Activated naive CD4-positive, alpha-beta T cell treated with anti-CD3 and anti-CD28 coated beads, Interleukin-2, amount 10 ng/mL, durations not matched to agents 7 days and 5 days (primary cell): ENCODE results near the gene NECAB2.

Source experiments
- CTCF ChIA-PET: fragments of 350-600 bp; sonication (Branson Sonifier 250); formaldehyde crosslinking; loops from one replicate; lab custom pipeline; 2021; ENCODE audit warnings: antibody characterized with exemption; lab: Charles Lee
- DNase-seq: peaks from one replicate; pipeline ENCODE4 v3.0.0-alpha.2; 2020
- H3K27ac Mint-ChIP-seq: one replicate; pipeline ENCODE4 v1.8.0; 2021; ENCODE audit warnings: mild to moderate bottlenecking, moderate library complexity, mixed read lengths
- H3K27me3 Mint-ChIP-seq: one replicate; pipeline ENCODE4 v1.8.0; 2021; ENCODE audit warnings: mild to moderate bottlenecking, mixed read lengths
- H3K36me3 Mint-ChIP-seq: one replicate; pipeline ENCODE4 v1.8.0; 2021; ENCODE audit warnings: mixed read lengths
- H3K4me1 Mint-ChIP-seq: one replicate; pipeline ENCODE4 v1.8.0; 2021; ENCODE audit warnings: mixed read lengths
- H3K4me3 Mint-ChIP-seq: one replicate; pipeline ENCODE4 v1.8.0; 2021; ENCODE audit warnings: mild to moderate bottlenecking, moderate library complexity, mixed read lengths
- H3K9me3 Mint-ChIP-seq: one replicate; pipeline ENCODE4 v1.8.0; 2021; ENCODE audit warnings: mixed read lengths

Gene NECAB2

DNA sequence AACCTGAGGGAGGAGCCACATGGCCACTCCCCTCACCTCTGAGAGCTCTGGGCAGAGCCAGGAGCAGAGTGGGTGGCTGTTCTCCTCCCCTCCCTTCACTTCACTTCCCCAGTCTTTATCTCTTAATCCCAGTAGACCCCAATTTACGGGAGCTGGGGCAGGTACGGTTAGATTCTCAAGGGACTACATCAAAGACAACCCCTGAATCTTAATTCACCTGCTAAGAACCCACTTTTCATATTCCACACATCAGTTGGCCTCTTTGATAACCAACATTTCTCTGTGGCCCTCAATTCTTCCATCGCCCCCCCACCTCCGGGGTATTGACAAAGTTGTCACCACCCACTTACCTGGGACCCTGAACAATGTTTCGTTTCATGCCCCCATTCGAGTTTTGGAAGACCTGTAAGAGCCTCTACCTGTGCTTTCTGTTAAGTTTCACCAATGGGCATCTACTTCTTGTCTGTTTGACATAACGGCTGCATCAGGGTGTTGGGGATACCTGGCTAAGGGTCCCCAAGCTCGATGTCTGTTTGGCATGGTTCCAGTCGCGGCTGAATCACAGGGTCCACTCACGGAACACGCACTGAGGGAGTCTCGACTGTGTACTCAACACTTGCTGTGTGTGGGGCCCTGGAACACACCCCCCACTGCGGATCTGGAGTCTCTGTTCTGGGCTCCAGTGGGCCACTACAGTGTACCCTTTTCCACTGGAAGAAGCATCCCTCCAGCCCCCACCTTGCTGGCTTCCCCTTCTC is 46.7 kb downstream of the NECAB2 start:
- no peak overlapping the region for H3K4me3 Mint-ChIP-seq
- no peaks in the 10 kb centered on the region for H3K36me3 Mint-ChIP-seq
- H3K27me3 Mint-ChIP-seq = peaks cover 18% of the 10 kb centered on the region
- no peak for DNase-seq
- peaks cover 5% of the 10 kb centered on the region for H3K9me3 Mint-ChIP-seq
- H3K27ac Mint-ChIP-seq = no peak overlapping the region
- CTCF ChIA-PET = interaction anchor here (0.8 kb wide), 1 partner anchor 161 kb away, joined by 3 read pairs; no protein-coding TSS in a partner anchor
- H3K4me1 Mint-ChIP-seq = peaks cover 12% of the 10 kb centered on the region

- Mint-ChIP-seq H3K27me3 (peaks cover 24% of the 10 kb centered on the region), H3K36me3 (no peaks in the 10 kb centered on the region), H3K27ac (no peak overlapping the region), H3K4me3 (no peak overlapping the region), H3K4me1 (peaks cover 12% of the 10 kb centered on the region), H3K9me3 (peaks cover 5% of the 10 kb centered on the region)
- CTCF ChIA-PET = interaction anchor here (0.7 kb wide), 1 partner anchor 171 kb away, joined by 3 read pairs; the partner anchor contains the start of gene TAF1C
- no peak for DNase-seq
Observed at GRCh38 chr16:84015399-84015798, 47.4 kb downstream of the NECAB2 start.

GRCh38 chr16:84016477-84016876 is 48.4 kb downstream of the NECAB2 start:
- DNase-seq = no peak
- peaks cover 25% of the 10 kb centered on the region for H3K27me3 Mint-ChIP-seq
- H3K4me1 Mint-ChIP-seq = peaks cover 12% of the 10 kb centered on the region
- no peaks in the 10 kb centered on the region for H3K36me3 Mint-ChIP-seq
- H3K27ac Mint-ChIP-seq = no peak overlapping the region
- CTCF ChIA-PET = no interaction called here
- no peak overlapping the region for H3K4me3 Mint-ChIP-seq
- peaks cover 9% of the 10 kb centered on the region for H3K9me3 Mint-ChIP-seq

GRCh38 chr16:84018710-84019109 is 50.7 kb downstream of the NECAB2 start:
- Mint-ChIP-seq H3K9me3 (peaks cover 13% of the 10 kb centered on the region), H3K4me1 (peaks cover 12% of the 10 kb centered on the region), H3K27me3 (peaks cover 33% of the 10 kb centered on the region), H3K27ac (no peak overlapping the region), H3K36me3 (no peaks in the 10 kb centered on the region), H3K4me3 (no peak overlapping the region)
- DNase-seq = no peak
- CTCF ChIA-PET = no interaction called here

- no peak for DNase-seq
- Mint-ChIP-seq H3K27me3 (peaks cover 30% of the 10 kb centered on the region), H3K36me3 (no peaks in the 10 kb centered on the region), H3K27ac (no peak overlapping the region), H3K4me3 (no peak overlapping the region), H3K9me3 (peaks cover 13% of the 10 kb centered on the region), H3K4me1 (no peaks in the 10 kb centered on the region)
- CTCF ChIA-PET = no interaction called here
Observed at GRCh38 chr16:84020353-84020752, 52.3 kb downstream of the NECAB2 start.

- H3K27me3 Mint-ChIP-seq = peaks cover 30% of the 10 kb centered on the region
- H3K36me3 Mint-ChIP-seq = no peaks in the 10 kb centered on the region
- CTCF ChIA-PET = no interaction called here
- no peaks in the 10 kb centered on the region for H3K4me1 Mint-ChIP-seq
- H3K27ac Mint-ChIP-seq = no peak overlapping the region
- H3K9me3 Mint-ChIP-seq = peaks cover 13% of the 10 kb centered on the region
- no peak for DNase-seq
- no peak overlapping the region for H3K4me3 Mint-ChIP-seq
Observed at GRCh38 chr16:84021488-84021887, 53.4 kb downstream of the NECAB2 start.

DNA sequence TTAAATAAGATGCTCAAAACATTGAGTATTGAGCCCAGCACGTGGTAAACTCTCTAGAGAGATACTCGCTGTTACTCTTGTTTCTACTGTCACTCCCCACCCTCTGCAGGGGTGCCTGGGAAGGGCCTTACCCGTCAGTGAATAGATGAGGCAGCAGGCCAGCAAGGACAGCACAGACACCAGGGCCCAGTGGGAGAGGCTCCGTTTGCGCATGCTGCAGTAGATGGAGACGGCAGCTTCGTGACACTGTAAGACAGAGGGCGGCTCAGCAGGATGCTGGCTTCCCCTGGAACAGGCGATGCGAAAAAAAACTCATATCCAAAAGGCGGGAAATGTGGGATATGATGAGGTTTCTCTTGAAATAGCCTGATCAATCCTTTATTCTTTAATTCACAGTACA is 54.6 kb downstream of the NECAB2 start:
- no peaks in the 10 kb centered on the region for H3K36me3 Mint-ChIP-seq
- H3K4me1 Mint-ChIP-seq = no peaks in the 10 kb centered on the region
- DNase-seq = no peak
- H3K4me3 Mint-ChIP-seq = no peak overlapping the region
- H3K27me3 Mint-ChIP-seq = peaks cover 27% of the 10 kb centered on the region
- CTCF ChIA-PET = no interaction called here
- H3K9me3 Mint-ChIP-seq = peaks cover 13% of the 10 kb centered on the region
- no peak overlapping the region for H3K27ac Mint-ChIP-seq

DNA sequence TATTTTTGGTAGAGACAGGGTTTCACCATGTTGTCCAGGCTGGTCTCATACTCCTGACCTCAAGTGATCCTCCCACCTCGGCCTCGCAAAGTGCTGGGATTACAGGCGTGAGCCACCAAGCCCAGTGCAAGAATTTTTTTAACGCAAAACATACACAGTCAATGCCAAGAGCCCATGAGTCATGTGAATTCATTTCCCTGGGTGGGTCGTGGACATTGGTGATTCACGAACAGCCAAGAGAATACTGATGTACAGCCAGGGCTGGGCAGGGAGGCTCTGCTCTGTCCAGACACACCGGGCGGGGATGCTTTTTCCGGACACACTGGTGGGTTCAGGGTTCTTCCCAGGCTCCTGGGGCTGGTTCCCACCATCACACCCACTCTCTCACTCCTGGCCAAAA is 56.8 kb downstream of the NECAB2 start:
- Mint-ChIP-seq H3K4me1 (peaks cover 7% of the 10 kb centered on the region), H3K27me3 (peaks cover 42% of the 10 kb centered on the region), H3K27ac (no peak overlapping the region), H3K9me3 (peaks cover 7% of the 10 kb centered on the region), H3K4me3 (no peak overlapping the region), H3K36me3 (no peaks in the 10 kb centered on the region)
- DNase-seq = no peak
- CTCF ChIA-PET = interaction anchor here (1.0 kb wide), 1 partner anchor 11 kb away, joined by 3 read pairs; no protein-coding TSS in a partner anchor

- H3K4me1 Mint-ChIP-seq = peaks cover 14% of the 10 kb centered on the region
- H3K9me3 Mint-ChIP-seq = peaks cover 3% of the 10 kb centered on the region
- H3K27ac Mint-ChIP-seq = no peak overlapping the region
- no peak overlapping the region for H3K4me3 Mint-ChIP-seq
- H3K36me3 Mint-ChIP-seq = no peaks in the 10 kb centered on the region
- peaks cover 47% of the 10 kb centered on the region for H3K27me3 Mint-ChIP-seq
- no peak for DNase-seq
- CTCF ChIA-PET = no interaction called here
Observed at GRCh38 chr16:84026606-84027005, 58.6 kb downstream of the NECAB2 start.

GRCh38 chr16:84027625-84028024 is 59.6 kb downstream of the NECAB2 start:
- Mint-ChIP-seq H3K4me3 (no peak overlapping the region), H3K27me3 (peaks cover 40% of the 10 kb centered on the region), H3K9me3 (no peaks in the 10 kb centered on the region), H3K27ac (no peak overlapping the region), H3K4me1 (peaks cover 14% of the 10 kb centered on the region), H3K36me3 (no peaks in the 10 kb centered on the region)
- DNase-seq = no peak
- CTCF ChIA-PET = no interaction called here

- Mint-ChIP-seq H3K36me3 (no peaks in the 10 kb centered on the region), H3K27me3 (peaks cover 40% of the 10 kb centered on the region), H3K4me3 (no peak overlapping the region), H3K4me1 (peaks cover 14% of the 10 kb centered on the region), H3K9me3 (no peaks in the 10 kb centered on the region), H3K27ac (no peak overlapping the region)
- CTCF ChIA-PET = no interaction called here
- DNase-seq = no peak
Observed at GRCh38 chr16:84029297-84030047, 61.4 kb downstream of the NECAB2 start.

GRCh38 chr16:84031556-84031955 is 63.5 kb downstream of the NECAB2 start:
- Mint-ChIP-seq H3K4me1 (peaks cover 14% of the 10 kb centered on the region), H3K4me3 (no peak overlapping the region), H3K27ac (no peak overlapping the region), H3K9me3 (peaks cover 7% of the 10 kb centered on the region), H3K27me3 (peaks cover 44% of the 10 kb centered on the region), H3K36me3 (no peaks in the 10 kb centered on the region)
- no peak for DNase-seq
- CTCF ChIA-PET = no interaction called here

- no peak overlapping the region for H3K27ac Mint-ChIP-seq
- DNase-seq = no peak
- CTCF ChIA-PET = no interaction called here
Observed at GRCh38 chr16:84032458-84033178, 64.6 kb downstream of the NECAB2 start.

More at GRCh38 chr16:84032458-84033178, 64.6 kb downstream of the NECAB2 start:
- Mint-ChIP-seq H3K27me3 (peaks cover 42% of the 10 kb centered on the region), H3K4me3 (no peak overlapping the region), H3K36me3 (no peaks in the 10 kb centered on the region), H3K9me3 (peaks cover 7% of the 10 kb centered on the region), H3K4me1 (peaks cover 14% of the 10 kb centered on the region)
